ENCODE data around the gene UHRF1.

The UHRF1 gene

DNA sequence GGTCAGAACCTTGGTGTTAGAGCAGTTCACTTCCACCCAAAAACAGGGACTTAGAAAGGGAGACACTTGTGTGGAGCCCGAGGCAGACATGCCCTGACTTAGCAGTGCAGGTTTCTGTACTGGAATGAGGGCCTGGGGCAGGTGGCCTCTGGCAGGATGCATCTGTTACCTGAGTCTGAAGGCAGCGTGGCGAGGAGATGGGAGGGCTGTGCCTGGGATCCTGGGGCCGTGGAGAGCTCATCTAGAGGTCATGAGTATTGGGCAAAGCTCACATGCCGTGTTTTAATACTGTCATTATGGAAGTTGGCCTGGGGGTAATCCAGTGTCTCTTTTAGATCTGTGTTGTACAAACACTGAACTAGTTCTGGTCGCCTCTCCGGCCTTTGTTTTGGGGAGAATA, 81.0 kb downstream of the UHRF1 start:
- no peak for DNase-seq (ENCODE audit: low spot score)

DNA sequence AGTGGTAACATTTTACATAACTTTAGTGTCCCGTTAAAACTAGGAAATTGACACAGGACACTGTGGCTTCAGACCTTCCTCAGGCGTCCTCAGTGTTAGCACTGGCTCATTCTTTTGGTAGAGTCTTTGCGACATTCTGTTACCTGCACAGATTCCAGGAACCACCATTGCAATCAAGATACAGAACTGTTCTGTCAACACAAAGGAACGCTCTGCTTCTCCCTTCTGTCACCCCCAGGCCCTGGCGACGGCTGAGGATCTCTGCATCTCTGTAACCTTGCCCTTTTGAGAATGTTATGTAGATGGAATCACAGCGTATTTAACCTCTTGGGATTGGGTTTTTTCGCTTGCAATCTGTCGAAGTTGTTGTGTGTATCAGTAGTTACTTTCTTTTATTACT, 82.2 kb downstream of the UHRF1 start:
- DNase-seq (ENCODE audit: low spot score): no peak

DNA sequence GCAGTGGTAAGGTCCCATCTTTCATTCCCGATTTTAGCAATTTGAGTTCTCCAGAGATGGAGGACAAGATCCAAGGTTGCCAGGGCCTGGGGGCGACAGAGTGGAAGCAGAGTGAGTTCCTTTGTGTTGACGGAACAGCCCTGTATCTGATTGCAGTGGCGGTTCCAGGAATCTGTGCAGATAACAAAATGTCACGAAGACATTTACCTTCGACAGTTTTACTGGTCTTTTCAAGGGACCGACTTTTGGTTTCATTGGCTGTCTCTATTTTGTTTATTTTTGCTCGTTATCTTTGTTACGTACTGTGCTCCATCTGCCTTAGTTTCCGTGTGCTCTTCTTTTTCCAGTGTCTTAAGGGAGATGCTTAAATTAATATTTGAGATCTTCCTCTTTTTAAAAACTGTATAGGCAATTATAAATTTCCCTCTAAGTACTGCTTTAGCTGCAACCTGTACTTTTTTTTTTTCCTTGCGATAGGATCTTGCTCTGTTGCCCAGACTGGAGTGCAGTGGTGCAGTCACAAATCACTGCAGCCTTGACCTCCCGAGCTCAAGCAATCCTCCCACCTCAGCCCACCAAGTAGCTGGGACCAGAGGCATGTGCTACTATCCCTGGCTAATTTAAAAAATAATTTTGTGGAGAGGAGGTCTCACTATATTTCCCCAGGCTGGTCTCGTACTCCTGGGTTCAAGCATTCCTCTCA, 82.8 kb downstream of the UHRF1 start:
- DNase-seq (ENCODE audit: low spot score): no peak

DNA sequence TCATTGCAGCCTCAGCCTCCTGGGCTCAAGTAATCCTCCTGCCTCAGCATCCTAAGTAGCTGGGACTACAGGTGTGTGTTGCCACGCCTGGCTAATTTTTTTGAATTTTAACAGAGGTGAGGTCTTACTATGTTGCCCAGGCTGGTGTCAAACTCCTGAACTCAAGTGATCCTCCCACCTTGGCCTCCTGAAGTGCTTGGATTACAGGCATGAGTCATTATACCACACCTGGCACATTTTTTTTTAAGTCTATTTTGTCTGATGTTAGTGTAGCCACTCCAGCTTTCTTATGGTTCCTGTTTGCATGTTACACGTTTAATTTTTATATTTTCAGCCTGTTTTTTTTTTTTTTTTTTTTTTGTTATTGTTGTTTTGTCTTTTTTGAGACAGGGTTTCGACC, 84.4 kb downstream of the UHRF1 start:
- DNase-seq (ENCODE audit: low spot score): no peak

DNA sequence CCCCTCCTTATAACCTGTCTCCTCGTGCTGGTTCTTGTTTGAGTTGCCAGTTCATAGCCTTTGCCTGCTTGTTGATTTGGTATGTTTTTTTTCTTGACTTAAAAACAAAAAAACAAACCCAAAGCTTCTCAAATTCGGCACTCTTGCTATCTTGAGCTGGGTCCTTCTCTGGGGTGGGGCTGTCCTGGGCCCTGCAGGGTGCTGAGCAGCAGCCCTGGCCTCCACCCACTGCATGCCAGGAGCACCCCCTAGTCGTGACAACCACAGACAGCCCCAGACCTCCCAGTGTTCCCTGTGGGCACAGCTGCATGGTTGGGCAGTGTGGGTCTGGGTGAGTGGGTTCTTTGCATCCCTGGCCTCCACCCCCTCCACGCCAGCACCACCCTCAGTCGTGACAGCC, 87.4 kb downstream of the UHRF1 start:
- DNase-seq (ENCODE audit: low spot score): no peak

DNA sequence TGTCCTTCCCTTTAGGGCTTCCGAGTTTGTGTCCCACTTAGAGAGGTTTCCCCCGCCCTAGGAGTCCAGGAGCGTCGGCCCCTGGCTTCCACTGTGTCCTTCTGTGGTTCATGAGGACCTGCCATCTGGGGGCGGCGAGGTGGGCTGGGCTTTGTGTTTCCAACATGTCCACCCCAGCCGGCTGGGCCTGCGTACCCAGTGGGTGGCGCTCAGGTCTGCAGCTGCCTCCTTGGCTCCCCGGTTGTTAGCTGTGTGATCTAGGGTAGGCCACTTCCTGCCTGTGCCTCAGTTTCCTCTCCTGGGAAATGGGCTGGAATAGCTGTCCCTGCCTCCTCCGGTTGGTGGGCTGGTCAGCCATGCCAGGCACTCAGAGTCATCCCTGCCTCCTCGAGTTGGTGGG, 88.0 kb downstream of the UHRF1 start:
- DNase-seq (ENCODE audit: low spot score): no peak

DNA sequence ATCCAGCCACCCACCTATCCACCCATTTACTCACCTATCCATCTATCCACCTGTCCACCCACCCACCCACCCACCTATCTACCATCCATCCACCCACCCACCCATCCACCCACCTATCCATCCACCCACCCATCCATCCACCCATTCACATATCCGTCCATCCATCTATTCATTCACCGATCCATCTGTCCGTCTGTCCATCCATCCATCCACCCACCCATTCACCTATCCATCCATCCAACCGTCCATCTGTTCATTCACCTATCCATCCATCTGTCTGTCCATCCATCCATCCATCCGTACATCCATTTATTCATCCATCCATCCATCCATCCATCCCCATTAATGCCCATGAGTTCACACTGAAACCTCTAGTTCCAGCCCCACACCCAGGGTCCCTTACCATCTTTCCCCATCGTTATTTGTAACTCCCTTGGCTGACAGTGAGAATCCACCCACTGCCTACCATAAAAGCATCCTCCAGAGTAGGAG, 90.9 kb downstream of the UHRF1 start:
- no peak for DNase-seq (ENCODE audit: low spot score)

DNA sequence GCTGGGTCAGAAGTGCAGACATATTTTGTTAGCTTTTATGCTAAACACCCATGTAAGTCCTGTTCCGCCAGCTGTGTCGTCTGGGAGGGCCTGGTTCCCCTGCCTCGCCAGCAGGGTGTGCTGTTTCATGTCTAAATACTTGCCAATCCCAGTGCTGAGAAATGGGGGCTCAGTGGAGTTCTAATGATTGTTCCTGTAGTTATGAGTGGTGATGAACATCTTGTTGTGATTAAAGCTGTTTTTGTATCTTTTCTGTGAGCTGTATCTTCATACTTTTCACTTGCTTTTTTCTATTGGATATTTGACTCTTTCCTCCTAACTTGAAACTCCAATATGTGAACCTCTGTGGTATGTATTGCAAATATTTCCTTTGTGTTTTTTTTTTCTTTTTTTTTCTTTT, 92.3 kb downstream of the UHRF1 start:
- peak; percentile 30 for DNase-seq (ENCODE audit: low spot score)

DNA sequence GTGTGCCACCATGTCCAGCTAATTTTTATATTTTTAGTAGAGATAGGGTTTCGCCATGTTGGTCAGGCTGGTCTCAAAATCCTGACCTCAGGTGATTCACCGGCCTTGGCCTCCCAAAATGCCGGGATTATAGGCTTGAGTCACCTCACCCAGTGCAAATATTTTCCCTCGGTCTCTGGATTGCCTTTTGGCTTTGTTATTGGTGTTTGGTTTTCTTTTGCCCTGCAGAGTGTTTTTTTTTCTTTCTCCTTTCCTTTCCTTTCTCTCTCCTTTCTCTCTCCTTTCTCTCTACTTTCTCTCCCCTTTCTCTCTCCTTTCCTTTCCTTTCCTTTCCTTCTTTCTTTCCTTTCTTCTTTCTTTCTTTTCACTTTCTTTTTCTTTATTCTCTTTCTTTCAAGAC, 92.8 kb downstream of the UHRF1 start:
- DNase-seq (ENCODE audit: low spot score): no peak

DNA sequence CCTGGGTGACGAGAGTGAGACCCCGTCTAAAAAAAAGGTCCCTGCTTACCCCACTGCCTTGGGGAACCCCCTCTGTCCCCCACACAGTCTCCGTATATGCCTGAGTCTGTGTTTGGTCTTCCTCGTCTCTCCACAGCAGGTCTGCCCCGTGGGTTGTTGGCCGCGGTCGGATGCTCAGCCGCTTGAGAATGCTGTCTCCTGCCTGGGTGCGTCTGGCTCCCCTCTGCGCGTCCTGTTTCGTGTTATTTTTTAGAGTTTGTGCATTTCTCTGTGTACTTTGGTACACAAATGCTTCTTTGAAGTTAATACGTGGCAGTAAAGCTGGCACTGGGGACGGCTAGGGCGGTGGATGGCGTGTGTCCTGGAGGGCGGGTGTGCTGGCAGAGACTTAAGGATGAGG, 94.5 kb downstream of the UHRF1 start:
- no peak for DNase-seq (ENCODE audit: low spot score)

DNA sequence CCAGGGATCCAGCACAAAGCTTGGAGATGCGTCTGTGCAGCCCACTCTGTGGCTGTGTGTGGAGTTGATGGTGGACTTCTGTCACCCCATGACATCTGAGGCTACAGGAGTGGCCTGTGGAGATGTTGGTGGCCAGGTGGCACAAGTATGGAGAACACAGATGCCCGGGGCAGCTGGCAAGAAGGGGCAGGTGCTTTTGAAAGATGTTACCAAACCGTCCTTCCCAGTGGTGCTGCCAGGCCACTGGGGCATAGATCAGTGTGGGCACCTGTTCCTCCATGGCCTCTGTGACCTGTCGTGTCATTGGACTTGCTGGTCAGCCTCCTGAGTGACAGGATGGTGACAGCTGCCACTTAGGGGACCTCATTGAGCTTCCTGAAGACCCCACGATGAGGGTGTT, 95.8 kb downstream of the UHRF1 start:
- DNase-seq (ENCODE audit: low spot score): no peak

DNA sequence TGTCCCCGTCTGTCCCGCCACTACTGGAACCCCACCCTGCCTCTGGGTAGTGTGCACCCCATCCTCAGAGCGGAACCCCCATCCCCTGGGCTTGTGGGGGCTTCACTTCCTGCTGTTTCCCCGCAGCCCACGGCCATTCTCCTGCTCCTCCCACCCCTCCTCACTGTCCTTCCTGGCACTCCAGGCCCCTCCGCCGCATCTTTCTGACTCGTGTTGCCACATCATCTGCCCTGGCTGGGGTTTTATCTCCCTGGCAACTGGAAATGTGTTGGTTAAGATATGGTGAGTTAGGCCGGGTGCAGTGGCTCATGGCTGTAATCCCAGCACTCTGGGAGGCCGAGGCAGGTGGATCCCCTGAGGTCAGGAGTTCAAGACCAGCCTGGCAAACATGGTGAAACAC, 96.9 kb downstream of the UHRF1 start:
- DNase-seq (ENCODE audit: low spot score): no peak

DNA sequence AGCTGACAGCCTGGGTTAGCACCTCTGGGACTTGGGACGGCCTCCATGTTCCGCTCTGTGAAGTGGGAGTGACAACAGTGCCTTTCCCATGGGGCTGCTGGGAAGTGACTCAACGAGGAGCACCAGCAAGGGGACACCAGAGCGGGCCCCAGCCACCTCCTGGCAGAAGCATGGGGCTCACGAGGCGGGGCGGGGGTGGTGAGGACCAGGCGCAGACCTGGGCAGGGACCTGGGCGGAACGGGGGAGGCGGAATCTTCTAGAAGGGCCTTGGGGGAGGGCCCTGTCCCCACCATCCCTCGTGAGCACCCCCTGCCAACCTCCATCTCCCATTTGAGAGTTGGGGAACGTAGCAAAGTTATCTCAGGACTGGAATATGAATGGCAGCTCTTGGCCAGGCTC, 97.5 kb downstream of the UHRF1 start:
- no peak for DNase-seq (ENCODE audit: low spot score)
